CD4-positive, alpha-beta T cell treated with Interleukin-12 subunit alpha and Interleukin-12 subunit beta, for 1 hour (primary cell): Measurements from ENCODE around the gene TYW1B.
"Not testable (repeated sequence)": the region's sequence is repeated elsewhere in the genome, so short reads cannot be mapped to it uniquely, and the experiment has no call there.

Experiments
- DNase-seq: peaks from one replicate; pipeline ENCODE4 v3.0.0-alpha.2; 2020

TYW1B gene

DNA sequence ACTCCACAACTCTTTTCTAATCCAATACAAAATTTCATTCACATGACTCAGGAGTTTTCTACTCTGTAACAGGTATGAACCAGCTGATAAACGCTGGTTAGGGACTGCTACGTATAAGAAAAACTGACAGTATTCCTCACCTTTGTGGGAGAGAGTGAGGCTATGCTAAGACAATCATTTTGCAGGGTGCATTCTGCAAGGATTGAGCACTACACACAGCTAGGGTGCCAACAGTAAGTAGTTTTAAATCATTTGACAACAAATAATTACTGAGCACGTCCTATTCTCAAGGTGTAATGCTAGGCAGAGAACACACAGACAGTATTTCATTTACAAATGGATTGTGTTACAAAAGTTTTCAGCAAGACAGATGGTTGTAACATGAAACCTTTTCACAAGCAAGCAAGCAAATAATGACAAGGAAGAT is 206.2 kb downstream of the TYW1B start:
- not testable (repeated sequence) for DNase-seq

DNA sequence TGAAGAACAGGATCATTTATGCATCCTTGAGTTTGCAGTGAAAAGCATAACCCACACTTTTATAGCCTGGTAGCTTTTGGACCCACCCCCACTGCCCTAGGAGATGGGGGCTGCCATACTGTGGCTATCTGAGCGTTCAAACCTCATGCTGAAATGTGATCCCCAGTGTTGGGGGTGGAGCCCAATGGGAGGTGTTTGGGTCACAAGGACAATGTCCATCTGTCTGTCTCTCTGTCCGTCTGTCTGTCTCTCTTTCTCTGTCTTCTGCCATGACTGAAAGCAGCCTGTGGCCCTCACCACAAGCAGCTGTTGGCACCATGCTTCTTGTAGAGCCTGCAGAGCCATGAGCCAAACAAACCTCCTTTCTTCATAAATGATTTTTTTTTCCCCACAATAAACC is 207.1 kb downstream of the TYW1B start:
- DNase-seq = not testable (repeated sequence)

DNA sequence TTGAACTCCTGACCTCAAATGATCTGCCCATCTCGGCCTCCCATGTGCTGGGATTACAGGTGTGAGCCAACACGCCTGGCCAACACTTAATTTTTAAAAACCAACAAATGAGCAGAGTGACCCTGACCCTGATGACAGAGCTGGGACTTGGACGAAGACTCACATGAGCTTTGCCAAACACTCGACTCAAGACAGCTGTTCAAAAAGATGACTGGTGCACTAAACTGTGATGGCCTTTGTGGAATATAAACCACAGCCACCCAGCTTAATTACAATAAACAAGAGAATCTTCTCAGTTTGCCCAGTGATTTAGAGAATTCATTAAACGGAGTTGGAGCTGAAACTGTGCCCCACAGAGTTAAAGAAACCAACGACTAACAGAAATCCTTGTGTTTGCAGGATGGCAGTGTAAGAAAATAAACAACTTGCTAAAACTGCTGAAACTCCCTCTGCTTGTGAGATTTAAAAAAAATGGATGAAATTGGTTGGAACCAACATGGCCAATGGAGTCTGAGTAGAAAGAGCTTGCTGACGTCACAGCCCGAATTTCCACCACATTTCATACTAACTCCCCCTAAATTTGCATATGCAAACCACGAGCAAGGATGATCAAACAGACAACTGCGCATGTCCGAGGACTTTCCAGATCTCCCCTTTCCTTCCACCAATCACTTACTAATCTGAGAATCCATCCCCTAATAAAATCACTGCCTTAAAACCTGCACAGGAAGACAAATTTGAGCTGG is 209.4 kb downstream of the TYW1B start:
- not testable (repeated sequence) for DNase-seq

DNA sequence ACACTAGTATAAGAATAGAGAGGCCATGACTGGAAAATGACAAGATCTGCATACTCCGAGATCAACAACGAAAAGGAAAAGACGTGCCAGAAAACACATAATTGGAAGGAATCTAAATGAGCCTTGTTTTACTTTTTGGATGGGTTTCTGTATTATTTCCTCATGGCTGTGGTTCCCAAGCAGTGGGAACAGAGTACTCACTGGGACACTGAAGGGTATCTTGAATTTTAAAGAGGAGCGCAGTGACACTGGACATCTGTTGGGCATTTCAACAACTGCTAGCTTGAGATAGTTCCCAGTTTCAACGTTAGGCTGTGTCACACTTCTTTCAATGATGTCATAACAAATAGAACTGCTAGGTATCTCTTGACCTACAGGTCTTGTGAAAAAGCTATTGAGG is 218.2 kb downstream of the TYW1B start:
- DNase-seq = not testable (repeated sequence)

DNA sequence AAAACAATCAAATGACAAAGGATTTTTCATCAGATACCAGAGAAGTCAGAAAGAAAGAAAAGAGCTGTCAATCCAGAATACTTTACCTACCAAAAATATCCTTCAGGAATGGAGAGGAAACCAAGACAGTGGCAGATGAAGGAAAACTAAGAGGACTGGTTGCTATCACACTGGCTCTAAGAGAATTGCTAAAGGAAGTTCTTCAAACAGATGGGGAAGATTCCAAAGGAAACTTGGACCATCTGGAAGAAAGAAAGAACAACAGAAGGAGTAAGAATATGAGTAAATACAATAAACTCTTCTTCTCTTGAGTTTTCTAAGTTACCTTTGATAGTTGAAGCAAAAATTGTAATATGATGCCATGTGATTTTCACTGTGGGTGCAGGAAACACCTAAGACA is 220.0 kb downstream of the TYW1B start:
- DNase-seq = not testable (repeated sequence)

DNA sequence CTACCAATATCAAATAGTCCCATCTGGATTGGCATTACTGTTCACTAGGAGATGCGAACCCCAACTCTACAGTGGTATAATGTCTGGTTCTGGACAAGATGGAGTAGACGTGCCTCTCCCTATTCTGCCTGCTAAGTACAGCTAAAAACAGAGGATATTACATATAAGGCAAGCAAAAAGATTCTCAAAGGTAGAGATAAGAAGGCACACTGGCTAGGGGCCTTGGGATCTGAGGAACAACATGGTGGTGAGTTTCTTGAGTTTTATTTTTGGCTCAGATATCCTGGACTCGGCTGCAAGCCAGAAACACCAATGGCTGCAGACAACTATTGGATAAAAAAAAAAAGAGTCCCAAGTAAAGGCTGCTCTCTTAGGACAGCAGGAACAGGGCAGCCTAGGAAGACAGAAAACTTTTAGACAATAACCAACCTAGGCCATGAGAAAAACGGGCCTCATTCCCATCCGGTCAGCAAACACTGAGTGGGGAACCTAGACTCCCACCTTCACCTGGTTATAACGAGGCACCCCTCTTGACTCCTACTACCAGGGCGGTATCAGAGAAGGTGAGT is 222.1 kb downstream of the TYW1B start:
- DNase-seq = not testable (repeated sequence)

DNA sequence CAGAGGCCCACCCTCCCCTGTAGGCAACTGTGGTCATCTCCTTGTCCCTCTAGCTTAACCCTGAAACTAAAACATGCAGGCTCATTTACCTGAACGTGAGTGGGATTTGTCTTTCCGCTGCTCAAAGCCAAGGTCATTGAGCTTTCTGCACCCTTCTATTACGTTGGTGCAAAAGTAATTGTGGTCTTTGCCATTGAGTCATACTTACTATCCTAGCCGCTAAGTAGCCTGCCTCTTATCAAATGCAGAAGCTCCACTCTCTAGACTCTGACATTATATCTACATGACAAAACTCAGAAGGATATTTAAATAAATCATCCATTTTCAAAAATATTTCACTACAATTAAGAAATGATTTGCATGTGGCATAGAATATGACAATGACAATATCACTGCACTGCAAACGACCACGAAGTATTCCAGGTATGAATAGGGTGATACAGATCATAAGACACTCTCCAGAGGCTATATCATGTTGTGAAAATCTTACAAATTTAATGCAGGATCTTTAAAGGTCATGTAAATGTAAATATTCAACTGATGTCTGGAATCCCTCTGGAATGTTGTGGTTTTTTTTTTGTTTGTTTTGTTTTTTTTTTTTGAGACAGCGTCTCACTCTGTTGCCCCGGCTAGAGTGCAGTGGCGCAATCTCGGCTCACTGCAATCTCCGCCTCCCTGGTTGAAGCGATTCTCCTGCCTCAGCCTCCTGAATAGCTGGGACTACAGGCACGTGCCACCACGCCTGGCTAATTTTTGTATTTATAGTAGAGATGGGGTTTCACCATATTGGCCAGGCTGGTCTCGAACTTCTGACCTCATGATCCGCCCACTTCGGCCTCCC is 223.0 kb downstream of the TYW1B start:
- DNase-seq = not testable (repeated sequence)

DNA sequence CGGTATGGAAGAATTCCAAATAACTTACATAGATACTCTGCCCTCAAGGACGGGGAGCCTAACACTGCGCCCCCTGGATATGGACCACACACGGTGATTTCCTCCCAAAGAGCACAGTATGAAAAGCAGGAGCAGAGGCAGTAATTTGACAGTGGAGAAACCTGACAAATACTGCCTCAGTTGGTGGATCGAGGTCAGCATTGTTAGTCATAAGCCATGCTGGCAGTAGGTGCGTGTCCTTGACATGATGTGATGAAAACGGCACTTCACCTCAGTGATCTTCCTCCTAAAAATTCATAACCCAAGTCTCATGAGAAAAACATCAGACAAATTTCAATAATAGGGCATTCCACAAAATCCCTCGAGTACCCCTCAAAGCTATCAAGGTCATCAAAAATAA is 224.5 kb downstream of the TYW1B start:
- DNase-seq = not testable (repeated sequence)

DNA sequence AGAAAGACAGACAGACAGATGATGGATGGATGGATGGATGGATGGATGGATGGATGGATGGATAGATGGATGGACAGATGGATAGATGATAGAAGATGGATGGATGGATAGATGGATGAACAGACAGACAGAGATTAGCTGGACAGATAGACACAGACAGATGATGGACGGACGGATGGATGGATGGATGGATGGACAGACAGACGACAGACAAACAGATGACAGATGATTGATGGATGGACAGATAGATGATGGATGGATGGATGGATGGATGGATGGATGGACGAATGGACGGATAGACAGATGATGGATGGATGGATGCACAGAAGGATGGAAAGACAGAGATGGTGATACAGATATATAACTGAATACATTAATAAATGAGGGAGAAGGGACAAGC is 224.9 kb downstream of the TYW1B start:
- no peak for DNase-seq

DNA sequence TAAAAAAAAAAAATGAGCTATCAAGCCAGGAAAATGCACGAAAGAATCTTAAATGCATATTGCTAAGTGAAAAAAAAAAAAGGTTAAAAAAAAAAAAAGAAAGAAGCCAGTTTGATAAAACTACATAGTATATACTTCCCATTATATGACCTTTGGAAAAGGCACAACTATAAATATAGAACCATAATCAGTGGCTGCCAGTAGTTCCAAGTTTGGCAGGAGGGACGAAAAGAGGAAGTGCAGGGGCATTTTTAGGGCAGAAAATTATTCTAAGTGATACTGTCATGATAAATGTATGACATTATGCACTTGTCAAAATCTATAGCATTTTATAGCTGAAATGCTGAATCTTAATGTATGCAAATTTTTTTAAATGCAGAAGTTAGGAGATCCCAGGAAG is 226.3 kb downstream of the TYW1B start:
- not testable (repeated sequence) for DNase-seq

DNA sequence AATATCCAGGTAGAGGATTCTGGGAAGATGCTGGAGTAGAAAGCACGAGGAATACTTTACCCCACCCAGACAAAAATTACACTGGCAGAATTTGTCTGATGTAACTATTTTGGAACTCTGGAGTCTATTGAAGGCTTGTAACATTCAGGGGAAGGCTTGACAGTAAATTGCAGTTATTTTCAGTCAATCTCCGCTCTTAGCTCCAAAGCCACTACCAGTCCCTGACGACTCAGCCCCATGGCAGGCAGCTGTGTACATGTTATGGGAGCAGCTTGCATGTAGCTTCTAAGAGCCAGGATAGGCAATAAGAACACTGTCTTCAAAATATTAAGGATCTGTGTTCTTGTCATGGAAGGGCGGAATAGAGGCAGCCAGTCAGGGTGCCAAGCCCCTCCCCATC is 238.0 kb downstream of the TYW1B start:
- not testable (repeated sequence) for DNase-seq

DNA sequence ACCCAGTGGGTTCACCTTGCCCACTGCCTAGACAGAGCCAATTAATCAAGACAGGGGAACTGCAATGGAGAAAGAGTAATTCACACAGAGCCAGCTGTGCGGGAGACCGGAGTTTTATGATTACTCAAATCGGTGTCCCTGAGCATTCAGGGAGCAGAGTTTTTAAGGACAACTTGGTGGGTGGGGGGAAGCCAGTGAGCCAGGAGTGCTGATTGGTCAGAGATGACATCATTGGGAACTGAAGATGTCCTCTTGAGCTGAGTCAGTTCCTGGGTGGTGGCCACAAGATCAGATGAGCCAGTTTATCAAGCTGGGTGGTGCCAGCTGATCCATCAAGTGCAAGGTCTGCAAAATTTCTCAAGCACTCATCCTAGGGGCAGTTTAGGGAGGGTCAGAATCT is 240.7 kb downstream of the TYW1B start:
- DNase-seq = not testable (repeated sequence)

DNA sequence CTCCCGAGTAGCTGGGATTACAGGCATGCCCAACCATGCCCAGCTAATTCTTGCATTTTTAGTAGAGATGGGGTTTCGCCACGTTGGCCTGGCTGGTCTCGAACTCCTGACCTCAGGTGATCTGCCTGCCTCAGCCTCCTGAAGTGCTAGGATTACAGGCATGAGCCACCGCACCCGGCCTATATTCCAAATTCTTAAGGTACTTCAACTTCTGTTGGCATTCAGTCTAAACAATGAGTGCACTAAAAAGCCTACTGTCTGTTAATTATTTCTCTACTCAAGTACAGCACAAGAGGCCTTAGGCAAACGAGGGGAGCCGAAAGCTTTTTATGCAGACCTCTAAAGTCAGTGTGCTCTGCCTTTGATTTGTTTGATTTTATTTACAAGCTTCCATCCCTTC is 243.4 kb downstream of the TYW1B start:
- DNase-seq = not testable (repeated sequence)

DNA sequence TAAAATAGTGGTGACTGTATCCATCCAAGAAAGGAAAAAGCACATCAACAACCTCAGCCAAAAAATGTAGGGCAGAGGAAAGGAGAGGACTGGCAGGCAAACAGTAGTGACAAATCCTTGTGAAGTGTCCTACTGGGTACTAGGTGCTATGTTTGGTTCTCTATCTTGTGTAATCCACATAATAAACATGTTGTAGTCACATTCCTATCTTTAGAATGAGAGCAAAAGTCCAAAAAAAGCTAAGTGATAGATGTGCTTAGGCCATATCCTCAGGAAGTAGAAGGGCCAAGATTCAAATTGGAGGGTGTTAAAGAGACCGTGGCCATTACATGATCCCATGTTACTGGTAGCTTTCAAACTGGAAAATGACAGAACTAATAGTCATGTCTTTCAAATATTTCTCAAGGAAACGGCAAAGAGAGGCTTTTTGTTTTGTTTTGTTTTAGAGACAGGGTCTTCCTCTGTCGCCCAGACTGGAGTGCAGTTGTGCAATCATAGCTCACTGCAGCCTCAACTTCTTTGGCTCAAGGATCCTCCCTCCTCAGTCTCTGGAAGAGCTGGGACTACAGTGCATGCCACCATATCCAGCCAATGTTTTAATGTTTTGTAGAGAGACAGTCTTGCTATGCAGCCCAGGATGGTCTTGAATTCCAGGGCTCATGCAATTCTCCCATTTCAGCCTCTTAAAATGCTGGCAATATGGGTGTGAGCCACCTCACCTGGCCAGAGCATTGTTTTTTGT is 244.2 kb downstream of the TYW1B start:
- DNase-seq = not testable (repeated sequence)

DNA sequence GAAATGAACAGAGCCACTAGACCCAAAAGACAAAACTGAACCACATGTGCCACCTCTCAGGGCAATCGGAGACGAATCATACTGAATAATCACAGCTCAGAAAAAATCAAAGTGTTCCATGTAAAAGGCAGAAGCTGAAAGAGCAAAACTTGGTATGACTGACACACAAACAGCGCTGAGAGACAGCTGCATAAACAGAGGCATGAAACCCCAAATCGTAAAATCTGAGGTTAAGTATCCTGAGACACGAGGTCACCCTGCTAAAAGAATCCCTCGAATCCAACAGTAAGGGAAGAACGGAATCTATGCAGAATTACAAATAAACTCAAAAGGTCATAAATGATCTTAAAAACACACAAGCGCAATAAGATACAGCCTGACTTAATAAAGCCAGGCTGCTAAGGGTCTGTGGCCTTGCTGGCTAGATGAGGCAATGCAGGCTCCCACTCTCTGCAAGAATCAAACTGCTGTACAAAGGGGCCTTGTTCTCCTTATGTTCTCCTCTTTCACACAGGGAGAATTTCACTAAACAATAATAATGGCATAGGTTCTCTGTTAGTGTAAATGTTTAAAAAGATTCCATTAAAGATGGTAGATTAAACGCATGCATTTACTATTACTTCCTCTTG is 247.7 kb downstream of the TYW1B start:
- DNase-seq = not testable (repeated sequence)

DNA sequence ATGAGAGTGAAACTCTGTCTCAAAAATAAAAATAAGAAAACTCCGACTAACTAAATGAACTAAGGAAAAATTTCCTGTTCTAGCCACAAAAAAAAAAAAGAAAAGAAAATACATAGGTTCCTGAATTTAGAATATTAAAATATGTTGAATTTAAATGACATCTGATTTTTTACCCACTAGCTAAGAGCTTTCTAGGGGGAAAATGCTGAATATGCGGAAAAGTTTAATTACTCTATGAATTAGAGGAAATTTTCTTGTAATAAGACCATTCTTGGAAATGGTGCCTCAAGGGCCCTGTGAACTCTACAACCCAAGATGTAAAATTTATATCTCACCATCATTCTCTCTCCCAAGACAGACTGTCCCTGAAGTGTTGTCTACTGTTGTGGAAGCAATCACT is 250.9 kb downstream of the TYW1B start:
- DNase-seq = no peak

DNA sequence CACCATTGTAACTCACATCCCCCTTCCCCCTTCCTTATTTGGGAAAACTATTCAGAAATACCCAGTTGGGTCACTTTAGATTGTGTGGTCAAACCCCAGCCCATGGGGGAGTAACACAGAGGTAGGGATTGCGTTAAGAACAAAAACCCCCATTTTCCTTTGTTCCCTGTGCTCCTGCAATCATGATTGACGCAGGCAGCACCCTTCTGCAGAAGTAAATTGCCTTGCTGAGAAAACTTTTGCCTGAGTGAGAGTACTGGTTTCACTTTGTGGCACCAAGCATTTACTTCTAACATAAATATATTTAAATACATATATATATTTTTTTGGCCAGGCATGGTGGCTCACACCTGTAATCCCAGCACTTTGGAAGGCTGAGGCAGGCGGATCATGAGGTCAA is 266.0 kb downstream of the TYW1B start:
- not testable (repeated sequence) for DNase-seq

DNA sequence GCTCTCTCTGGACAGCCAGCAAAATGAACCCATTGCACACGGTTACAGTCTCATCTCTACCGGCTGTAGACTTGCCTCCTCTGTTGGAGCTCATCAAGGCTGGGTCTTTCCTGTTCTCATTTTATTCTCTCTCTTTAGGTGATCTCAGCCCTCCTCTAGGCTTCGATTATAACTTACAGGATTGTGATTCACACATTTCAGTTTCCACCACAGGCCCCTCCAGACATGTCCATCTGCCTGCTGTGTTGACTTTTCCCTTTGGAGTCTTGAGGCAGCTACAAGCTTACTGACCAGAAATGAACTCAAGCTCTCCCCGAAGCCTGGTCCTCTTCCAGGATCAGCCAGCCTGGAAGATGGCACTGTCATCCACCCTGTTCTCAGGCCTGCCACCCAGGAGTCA is 268.5 kb downstream of the TYW1B start:
- DNase-seq = not testable (repeated sequence)

DNA sequence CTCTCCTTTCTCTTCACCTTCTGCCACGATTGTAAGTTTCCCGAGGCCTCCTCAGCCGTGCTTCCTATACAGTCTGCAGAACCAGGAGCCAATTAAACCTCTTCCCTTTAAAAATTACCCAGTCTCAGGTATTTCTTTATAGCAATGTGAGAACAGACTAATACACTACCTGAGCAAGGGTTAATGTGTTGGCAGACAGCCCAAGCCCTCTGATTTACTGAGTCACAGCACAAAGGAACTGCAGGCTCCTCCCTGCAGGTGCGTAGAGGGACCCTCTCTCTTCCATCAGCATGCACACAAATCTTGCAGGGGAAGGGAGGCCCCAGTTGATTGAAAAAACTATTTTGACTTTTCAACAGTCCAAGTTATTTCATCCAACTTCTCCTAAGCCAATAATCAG is 271.3 kb downstream of the TYW1B start:
- not testable (repeated sequence) for DNase-seq

DNA sequence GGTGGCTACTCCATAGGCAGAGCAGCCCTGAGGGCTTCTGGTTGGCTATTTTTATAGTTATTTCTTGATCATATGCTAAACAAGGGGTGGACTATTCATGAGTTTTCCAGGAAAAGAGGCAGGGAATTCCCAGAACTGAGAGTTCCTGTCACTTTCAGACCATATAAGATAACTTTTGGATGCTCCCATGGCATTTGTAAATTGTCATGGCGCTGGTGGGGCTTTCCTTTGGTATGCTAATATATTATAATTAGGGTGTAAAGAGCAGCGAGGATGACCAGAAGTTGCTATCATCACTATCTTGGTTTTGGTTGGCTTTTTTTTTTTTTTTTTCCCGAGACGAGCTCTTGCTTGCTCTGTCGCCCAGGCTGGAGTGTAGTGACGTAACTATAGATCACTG is 272.8 kb downstream of the TYW1B start:
- DNase-seq = not testable (repeated sequence)

DNA sequence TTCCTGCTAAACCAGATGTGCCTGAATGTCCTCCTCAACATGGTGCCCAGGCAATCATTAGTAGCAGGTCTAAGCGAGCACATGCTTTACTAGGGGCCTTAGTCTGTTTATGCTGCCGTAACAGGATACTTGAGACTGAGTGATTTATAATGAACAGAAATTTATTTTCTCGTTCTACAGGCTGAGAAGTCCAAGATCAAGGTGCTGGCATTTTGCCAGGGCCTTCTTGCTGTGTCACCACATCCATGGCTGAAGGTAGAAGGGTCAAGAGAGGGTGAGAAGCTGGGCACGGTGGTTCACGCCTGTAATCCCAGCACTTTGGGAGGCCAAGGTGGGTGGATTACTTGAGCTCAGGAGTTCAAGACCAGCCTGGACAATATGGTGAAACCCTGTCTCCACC is 273.6 kb downstream of the TYW1B start:
- not testable (repeated sequence) for DNase-seq

DNA sequence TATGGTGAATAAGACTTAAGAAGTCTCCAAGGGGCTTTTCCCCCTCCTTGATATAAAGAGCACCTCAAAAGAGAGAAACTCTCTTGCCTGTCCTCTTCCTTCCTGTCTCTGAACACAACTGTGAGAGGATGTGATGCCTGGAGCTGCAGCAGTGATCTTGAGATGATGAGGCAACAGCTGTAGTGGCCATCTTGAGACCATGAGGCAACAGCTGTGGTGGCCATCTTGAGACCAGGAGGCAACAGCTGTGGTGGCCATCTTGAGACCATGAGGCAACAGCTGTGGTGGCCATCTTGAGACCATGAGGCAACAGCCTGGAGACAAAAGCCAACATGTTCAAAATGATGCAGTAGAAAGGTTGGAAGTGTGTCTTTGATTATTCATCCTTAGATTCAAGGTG is 277.5 kb downstream of the TYW1B start:
- DNase-seq = not testable (repeated sequence)
